Measurements from ENCODE around the gene ASIC5. TPM values are rescaled to one million over a fixed set of nuclear protein-coding genes. Genes with fewer than 3 reads are reported as not detected.
A peak's percentile ranks its signal among the peaks of the same experiment; 100 is the strongest.

The ASIC5 gene
- total and polyA plus RNA-seq, 2 of the 4 experiments (the other 2 are of a cell fraction) = not detected

DNA sequence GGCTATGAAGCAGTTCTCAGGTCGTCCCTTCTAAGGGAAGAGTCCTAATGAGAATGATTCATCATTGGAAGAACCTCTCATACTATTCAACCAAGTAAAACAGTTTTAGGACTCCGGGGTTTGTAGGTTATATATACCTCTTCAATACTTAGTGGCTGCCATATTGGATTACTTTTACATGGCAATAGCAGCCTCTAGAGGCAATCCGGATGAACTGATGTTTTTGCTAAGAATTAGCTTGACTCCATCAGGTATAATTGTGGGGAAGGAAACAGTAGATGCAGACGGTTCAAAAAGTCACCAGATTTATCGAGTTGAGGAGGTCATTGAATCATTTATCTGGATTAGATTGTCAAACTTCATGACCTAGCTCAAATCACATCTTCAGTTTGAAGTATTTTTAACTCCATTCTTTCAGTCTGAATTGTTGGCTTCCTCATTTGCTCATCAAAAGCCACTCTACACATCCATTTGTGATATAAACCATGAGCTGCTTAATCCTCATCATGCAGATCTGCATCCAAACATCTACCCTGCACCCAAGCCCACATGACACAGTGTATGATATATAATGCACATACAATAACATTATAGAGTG is 78.9 kb downstream of the ASIC5 start (continued):
- TF ChIP-seq, protein P1, sequence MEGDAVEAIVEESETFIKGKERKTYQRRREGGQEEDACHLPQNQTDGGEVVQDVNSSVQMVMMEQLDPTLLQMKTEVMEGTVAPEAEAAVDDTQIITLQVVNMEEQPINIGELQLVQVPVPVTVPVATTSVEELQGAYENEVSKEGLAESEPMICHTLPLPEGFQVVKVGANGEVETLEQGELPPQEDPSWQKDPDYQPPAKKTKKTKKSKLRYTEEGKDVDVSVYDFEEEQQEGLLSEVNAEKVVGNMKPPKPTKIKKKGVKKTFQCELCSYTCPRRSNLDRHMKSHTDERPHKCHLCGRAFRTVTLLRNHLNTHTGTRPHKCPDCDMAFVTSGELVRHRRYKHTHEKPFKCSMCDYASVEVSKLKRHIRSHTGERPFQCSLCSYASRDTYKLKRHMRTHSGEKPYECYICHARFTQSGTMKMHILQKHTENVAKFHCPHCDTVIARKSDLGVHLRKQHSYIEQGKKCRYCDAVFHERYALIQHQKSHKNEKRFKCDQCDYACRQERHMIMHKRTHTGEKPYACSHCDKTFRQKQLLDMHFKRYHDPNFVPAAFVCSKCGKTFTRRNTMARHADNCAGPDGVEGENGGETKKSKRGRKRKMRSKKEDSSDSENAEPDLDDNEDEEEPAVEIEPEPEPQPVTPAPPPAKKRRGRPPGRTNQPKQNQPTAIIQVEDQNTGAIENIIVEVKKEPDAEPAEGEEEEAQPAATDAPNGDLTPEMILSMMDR (conservative IDR thresholded peaks at IDR 0.05; ENCODE audit: low read depth, low read length) = peak; percentile 93

DNA sequence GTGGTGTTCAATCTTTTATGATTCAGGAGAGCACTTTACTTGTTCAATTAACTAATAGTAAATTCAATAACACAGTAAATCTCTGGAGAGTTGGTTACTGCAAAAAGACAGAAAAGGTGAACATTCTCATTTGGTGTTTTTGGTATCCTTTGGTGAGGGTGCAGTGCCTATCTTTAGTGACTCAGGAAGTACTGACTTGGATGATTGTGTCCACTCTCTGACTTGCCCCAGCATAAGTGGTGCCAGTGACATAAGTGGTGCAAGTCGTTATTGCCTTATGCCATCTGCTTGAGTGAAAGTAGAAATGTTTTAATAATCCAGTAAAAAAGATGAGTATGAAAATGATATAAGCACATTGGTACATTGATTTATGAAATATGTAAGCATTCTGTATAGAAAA is 80.2 kb downstream of the ASIC5 start:
- CTCF ChIA-PET = no interaction called here
- Histone ChIP-seq H3K79me1 (ENCODE audit: low read depth in 1 of 2, low read length in 2 of 2) (no peaks in the 10 kb centered on the region), H2BK120ac (ENCODE audit: low read depth, low read length) (no peak overlapping the region), H2BK15ac (ENCODE audit: low read depth, low read length) (no peak overlapping the region), H4K5ac (ENCODE audit: low read depth, low read length) (no peak overlapping the region), H2AFZ (replicated peaks; ENCODE audit: low read length, poor library complexity) (no peak overlapping the region), H3K27ac (ENCODE audit: insufficient read depth, low read length) (no peak overlapping the region), H3K18ac (ENCODE audit: low read depth, low read length) (no peak overlapping the region), H4K20me1 (ENCODE audit: insufficient read depth, low read length) (no peaks in the 10 kb centered on the region), H3K14ac (replicated peaks; ENCODE audit: low read depth, low read length) (no peak overlapping the region), H3K9ac (ENCODE audit: low read depth, low read length) (no peak overlapping the region), H3K23ac (ENCODE audit: low read depth, low read length) (no peak overlapping the region), H2BK20ac (ENCODE audit: low read depth, low read length) (no peak overlapping the region), H3K4me2 (ENCODE audit: low read depth, low read length) (no peak overlapping the region), H3K27me3 (ENCODE audit: control insufficient read depth, insufficient read depth, low read length) (no peaks in the 10 kb centered on the region), H4K91ac (ENCODE audit: insufficient read depth, low read depth, low read length) (no peak overlapping the region), H3K4me3 (ENCODE audit: insufficient read depth, low read depth, low read length) (no peak overlapping the region), H3K4me1 (ENCODE audit: control insufficient read depth, insufficient read depth, low read length) (peaks cover 2% of the 10 kb centered on the region; the same call in 1 of the 2 replicates), H3K9me3 (ENCODE audit: control insufficient read depth, insufficient read depth, low read length) (no peaks in the 10 kb centered on the region), H2AK9ac (replicated peaks; ENCODE audit: low read depth, low read length, poor library complexity) (no peak overlapping the region), H3K36me3 (ENCODE audit: control insufficient read depth, insufficient read depth, low read length) (peaks cover 2% of the 10 kb centered on the region; the same call in 1 of the 2 replicates), H2BK5ac (ENCODE audit: low read depth, low read length, poor library complexity, severe bottlenecking) (no peak overlapping the region), H3K4ac (ENCODE audit: low read depth, low read length) (no peak overlapping the region), H3K9me1 (ENCODE audit: insufficient read depth, low read length) (no peaks in the 10 kb centered on the region), H4K8ac (ENCODE audit: low read depth in 2 of 2, low read length in 2 of 2) (no peak overlapping the region), H2AK5ac (ENCODE audit: low read depth, low read length) (no peak overlapping the region), H3K56ac (ENCODE audit: extremely low read depth, insufficient read depth, low read length) (no peak overlapping the region)
- no CpG with 5 or more reads among the region's 1 CpG for WGBS, 2 experiments (ENCODE audit: extremely low coverage in 2 of 2, insufficient read length in 1 of 2)
- TF ChIP-seq NFE2L2 (IDR thresholded peaks at IDR 0.05; ENCODE audit: low read depth, low read length) = no peak
- no peak for TF ChIP-seq RFX5 (IDR thresholded peaks at IDR 0.05; ENCODE audit: low read depth, low read length)
- TF ChIP-seq, protein P2, sequence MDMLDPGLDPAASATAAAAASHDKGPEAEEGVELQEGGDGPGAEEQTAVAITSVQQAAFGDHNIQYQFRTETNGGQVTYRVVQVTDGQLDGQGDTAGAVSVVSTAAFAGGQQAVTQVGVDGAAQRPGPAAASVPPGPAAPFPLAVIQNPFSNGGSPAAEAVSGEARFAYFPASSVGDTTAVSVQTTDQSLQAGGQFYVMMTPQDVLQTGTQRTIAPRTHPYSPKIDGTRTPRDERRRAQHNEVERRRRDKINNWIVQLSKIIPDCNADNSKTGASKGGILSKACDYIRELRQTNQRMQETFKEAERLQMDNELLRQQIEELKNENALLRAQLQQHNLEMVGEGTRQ (IDR thresholded peaks at IDR 0.05; ENCODE audit: low read depth, low read length) = no peak
- no peak for DNase-seq
- BruUV-seq (replicated peaks) = no TSS peak
- intact Hi-C loops (cut with micrococcal nuclease) (loop anchor here (10.0 kb wide), 2 partner anchors 801 to 971 kb away; no protein-coding TSS in a partner anchor), dilution Hi-C loops (cut with HindIII; ENCODE audit: low sequenced_read_pairs, unreplicated experiment) (no loop called here), in situ Hi-C loops (cut with MboI; ENCODE audit: low sequenced_read_pairs) (loop anchor here (10.0 to 25.0 kb wide), 3 partner anchors 341 to 974 kb away; no protein-coding TSS in a partner anchor)
- ATAC-seq (ENCODE audit: low read depth) = no peak
- POLR2A ChIA-PET (ENCODE audit: unreplicated experiment) = no interaction called here
